HEK293T (cell line): ENCODE measurements around the gene UPP1.

Experiments
- ELF4 ChIP-seq: fragments of 450-650 bp; IDR thresholded peaks from 2 replicates; pipeline ENCODE4 v1.6.1; 2017; ENCODE audit warnings: antibody characterized with exemption
- FOXA1 ChIP-seq: fragments of 450-650 bp; IDR thresholded peaks from 2 replicates; pipeline ENCODE4 v1.6.1; 2016; ENCODE audit warnings: mild to moderate bottlenecking
- SP1 ChIP-seq: fragments of 450-650 bp; IDR thresholded peaks from 2 replicates; pipeline ENCODE4 v1.6.1; 2017

DNA sequence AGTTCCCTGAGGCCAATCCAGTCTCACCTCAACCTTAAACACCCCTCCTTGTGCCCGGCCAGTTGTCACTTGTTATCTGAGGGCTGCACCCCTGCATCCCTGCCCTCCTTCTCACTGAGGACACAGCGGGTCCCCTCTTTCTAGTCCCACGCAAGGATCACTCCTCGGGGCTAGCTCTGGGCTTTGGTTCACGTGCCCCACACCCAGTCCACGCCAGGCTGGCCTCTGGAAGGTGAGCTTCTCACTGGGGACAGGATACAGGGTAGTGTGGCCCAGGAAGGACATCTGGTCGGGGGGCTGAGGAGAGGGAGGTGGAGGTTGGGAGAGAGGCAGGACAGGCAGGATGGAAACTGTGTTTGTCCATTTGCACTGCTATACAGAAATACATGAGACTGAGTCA is 25.5 kb downstream of the UPP1 start:
- TF ChIP-seq FOXA1 (no peak), SP1 (no peak), ELF4 (no peak)
